IMR-90 (cell line): ENCODE results near the gene MAGI2.

Source experiments
- CEBPB ChIP-seq: IDR thresholded peaks from 2 replicates; pipeline ENCODE4 v1.6.1; 2012; ENCODE audit warnings: low read depth, low read length, improper control_type of control experiment
- CHD1 ChIP-seq: IDR thresholded peaks from 2 replicates; pipeline ENCODE4 v1.6.1; 2012; ENCODE audit warnings: low read depth, low read length, improper control_type of control experiment
- FOS ChIP-seq: fragments of 150-350 bp; IDR thresholded peaks from 2 replicates; pipeline ENCODE4 v1.6.1; 2016; ENCODE audit warnings: low read depth, low read length
- MAFK ChIP-seq: IDR thresholded peaks from 2 replicates; pipeline ENCODE4 v1.6.1; 2012; ENCODE audit warnings: low read depth, low read length, improper control_type of control experiment
- MXI1 ChIP-seq: IDR thresholded peaks from 2 replicates; pipeline ENCODE4 v1.6.1; 2012; ENCODE audit warnings: low read depth, mild to moderate bottlenecking, low read length, moderate library complexity, borderline replicate concordance
- POLR2A ChIP-seq: IDR thresholded peaks from 2 replicates; pipeline ENCODE4 v1.6.1; 2012; ENCODE audit warnings: mild to moderate bottlenecking, low read depth, low read length
- RAD21 ChIP-seq: IDR thresholded peaks from 2 replicates; pipeline ENCODE4 v1.6.1; 2012; ENCODE audit warnings: low read length, improper control_type of control experiment
- RCOR1 ChIP-seq: IDR thresholded peaks from 2 replicates; pipeline ENCODE4 v1.6.1; 2012; ENCODE audit warnings: mild to moderate bottlenecking, low read length, improper control_type of control experiment; ENCODE audit not compliant: insufficient replicate concordance
- RFX5 ChIP-seq: IDR thresholded peaks from 2 replicates; pipeline ENCODE4 v1.8.0; 2012; ENCODE audit warnings: low read depth, mild to moderate bottlenecking, low read length, moderate library complexity
- SMC3 ChIP-seq: fragments of 150-350 bp; IDR thresholded peaks from 2 replicates; pipeline ENCODE4 v1.6.1; 2016; ENCODE audit warnings: low read depth, mild to moderate bottlenecking, antibody characterized with exemption, low read length, moderate library complexity
- TF ChIP-seq, protein P1 (sequence below): conservative IDR thresholded peaks from 2 replicates; pipeline ENCODE4 v1.5.1; 2012; ENCODE audit warnings: mild to moderate bottlenecking, low read depth, low read length, improper control_type of control experiment
- TF ChIP-seq, protein P2 (sequence below): fragments of 150-350 bp; IDR thresholded peaks from 2 replicates; pipeline ENCODE4 v1.6.1; 2017; ENCODE audit warnings: mild to moderate bottlenecking, antibody characterized with exemption, low read length, low read depth
- TF ChIP-seq, protein P3 (sequence below): fragments of 150-350 bp; IDR thresholded peaks from 2 replicates; pipeline ENCODE4 v1.6.1; 2016; ENCODE audit warnings: low read depth, mild to moderate bottlenecking, low read length, moderate library complexity, borderline replicate concordance

DNA sequence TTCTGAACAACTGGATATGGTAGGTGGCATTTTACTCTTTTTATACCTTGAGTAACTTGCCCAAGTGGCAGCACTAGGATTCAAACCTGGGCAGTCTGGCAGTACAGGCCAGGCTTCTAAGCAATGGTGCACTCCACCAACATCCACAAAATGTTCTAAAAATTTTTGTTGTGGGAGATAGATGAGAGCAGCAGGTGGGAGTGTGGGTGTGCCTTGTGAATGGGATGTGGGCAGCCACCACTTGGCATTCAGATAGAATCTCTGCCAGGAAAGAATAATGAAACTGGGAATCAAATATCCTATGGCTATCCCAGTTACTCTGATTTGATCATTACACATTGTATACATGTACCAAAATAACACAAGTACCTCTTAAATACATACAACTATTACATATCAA, 810.7 kb downstream of the MAGI2 start:
- TF ChIP-seq, protein P1, sequence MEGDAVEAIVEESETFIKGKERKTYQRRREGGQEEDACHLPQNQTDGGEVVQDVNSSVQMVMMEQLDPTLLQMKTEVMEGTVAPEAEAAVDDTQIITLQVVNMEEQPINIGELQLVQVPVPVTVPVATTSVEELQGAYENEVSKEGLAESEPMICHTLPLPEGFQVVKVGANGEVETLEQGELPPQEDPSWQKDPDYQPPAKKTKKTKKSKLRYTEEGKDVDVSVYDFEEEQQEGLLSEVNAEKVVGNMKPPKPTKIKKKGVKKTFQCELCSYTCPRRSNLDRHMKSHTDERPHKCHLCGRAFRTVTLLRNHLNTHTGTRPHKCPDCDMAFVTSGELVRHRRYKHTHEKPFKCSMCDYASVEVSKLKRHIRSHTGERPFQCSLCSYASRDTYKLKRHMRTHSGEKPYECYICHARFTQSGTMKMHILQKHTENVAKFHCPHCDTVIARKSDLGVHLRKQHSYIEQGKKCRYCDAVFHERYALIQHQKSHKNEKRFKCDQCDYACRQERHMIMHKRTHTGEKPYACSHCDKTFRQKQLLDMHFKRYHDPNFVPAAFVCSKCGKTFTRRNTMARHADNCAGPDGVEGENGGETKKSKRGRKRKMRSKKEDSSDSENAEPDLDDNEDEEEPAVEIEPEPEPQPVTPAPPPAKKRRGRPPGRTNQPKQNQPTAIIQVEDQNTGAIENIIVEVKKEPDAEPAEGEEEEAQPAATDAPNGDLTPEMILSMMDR: no peak
- no peak for TF ChIP-seq RAD21
- TF ChIP-seq RCOR1: no peak
- no peak for TF ChIP-seq MXI1
- TF ChIP-seq CHD1: no peak
- no peak for TF ChIP-seq POLR2A
- no peak for TF ChIP-seq FOS
- TF ChIP-seq, protein P2, sequence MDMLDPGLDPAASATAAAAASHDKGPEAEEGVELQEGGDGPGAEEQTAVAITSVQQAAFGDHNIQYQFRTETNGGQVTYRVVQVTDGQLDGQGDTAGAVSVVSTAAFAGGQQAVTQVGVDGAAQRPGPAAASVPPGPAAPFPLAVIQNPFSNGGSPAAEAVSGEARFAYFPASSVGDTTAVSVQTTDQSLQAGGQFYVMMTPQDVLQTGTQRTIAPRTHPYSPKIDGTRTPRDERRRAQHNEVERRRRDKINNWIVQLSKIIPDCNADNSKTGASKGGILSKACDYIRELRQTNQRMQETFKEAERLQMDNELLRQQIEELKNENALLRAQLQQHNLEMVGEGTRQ: no peak
- no peak for TF ChIP-seq RFX5
- TF ChIP-seq CEBPB: no peak
- TF ChIP-seq MAFK: no peak
- TF ChIP-seq, protein P3, sequence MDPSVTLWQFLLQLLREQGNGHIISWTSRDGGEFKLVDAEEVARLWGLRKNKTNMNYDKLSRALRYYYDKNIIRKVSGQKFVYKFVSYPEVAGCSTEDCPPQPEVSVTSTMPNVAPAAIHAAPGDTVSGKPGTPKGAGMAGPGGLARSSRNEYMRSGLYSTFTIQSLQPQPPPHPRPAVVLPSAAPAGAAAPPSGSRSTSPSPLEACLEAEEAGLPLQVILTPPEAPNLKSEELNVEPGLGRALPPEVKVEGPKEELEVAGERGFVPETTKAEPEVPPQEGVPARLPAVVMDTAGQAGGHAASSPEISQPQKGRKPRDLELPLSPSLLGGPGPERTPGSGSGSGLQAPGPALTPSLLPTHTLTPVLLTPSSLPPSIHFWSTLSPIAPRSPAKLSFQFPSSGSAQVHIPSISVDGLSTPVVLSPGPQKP: no peak
- no peak for TF ChIP-seq SMC3
